ENCODE data around the gene SMIM9. TPM values are rescaled to one million over a fixed set of nuclear protein-coding genes. Genes with fewer than 3 reads are reported as not detected.

SMIM9 gene
- polyA plus RNA-seq, 1 experiment, result not detected

- POLR2A ChIA-PET, result no interaction called here
- CTCF ChIA-PET, result no interaction called here
- H3K9me3 ChIP-seq (ENCODE audit: control insufficient read depth, insufficient read depth, low read length), result no peaks in the 10 kb centered on the region
- H3K27me3 ChIP-seq (ENCODE audit: control insufficient read depth, insufficient read depth, low read length), result no peaks in the 10 kb centered on the region
- no peak for DNase-seq (ENCODE audit: low read depth, low spot score)
- H3K27ac ChIP-seq (ENCODE audit: low read depth, low read length), result no peak overlapping the region
- no peak overlapping the region for H3K4me3 ChIP-seq (ENCODE audit: low read depth, low read length)
- TF ChIP-seq CTCF (IDR thresholded peaks at IDR 0.05; ENCODE audit: low read depth, low read length), result no peak
These were observed 27.5 kb downstream of the SMIM9 start for GRCh38 chrX:154806837-154807501.

GRCh38 chrX:154805696-154806091 lies 28.8 kb downstream of the SMIM9 start:
- H3K27ac ChIP-seq (ENCODE audit: low read depth, low read length), result peak overlapping the region; percentile 47
- ChIA-PET CTCF (interaction anchor here (0.6 to 2.1 kb wide), 2 partner anchors 57 to 484 kb away, joined by 3 to 5 read pairs; no protein-coding TSS in a partner anchor), POLR2A (interaction anchor here (1.0 to 1.4 kb wide), 2 partner anchors 27 to 41 kb away, joined by 3 to 7 read pairs; no protein-coding TSS in a partner anchor)
- no peaks in the 10 kb centered on the region for H3K9me3 ChIP-seq (ENCODE audit: control insufficient read depth, insufficient read depth, low read length)
- TF ChIP-seq CTCF (IDR thresholded peaks at IDR 0.05; ENCODE audit: low read depth, low read length), result no peak
- no peak for DNase-seq (ENCODE audit: low read depth, low spot score)
- H3K4me3 ChIP-seq (ENCODE audit: low read depth, low read length), result peak overlapping the region; percentile 56
- H3K27me3 ChIP-seq (ENCODE audit: control insufficient read depth, insufficient read depth, low read length), result no peaks in the 10 kb centered on the region

- peak within 1 kb of the TSS; percentile 74 for H3K4me3 ChIP-seq (ENCODE audit: low read depth, low read length)
- peak within 1 kb of the TSS; percentile 47 for H3K27ac ChIP-seq (ENCODE audit: low read depth, low read length)
- H3K27me3 ChIP-seq (ENCODE audit: control insufficient read depth, insufficient read depth, low read length), result no peaks in the 10 kb centered on the region
- H3K9me3 ChIP-seq (ENCODE audit: control insufficient read depth, insufficient read depth, low read length), result no peaks in the 10 kb centered on the region
- CTCF ChIA-PET, result interaction anchor here (0.6 to 2.1 kb wide), 3 partner anchors 56 to 484 kb away, joined by 3 to 5 read pairs (median 3); no protein-coding TSS in a partner anchor
- POLR2A ChIA-PET, result interaction anchor here (1.0 to 1.4 kb wide), 2 partner anchors 26 to 41 kb away, joined by 3 to 7 read pairs; no protein-coding TSS in a partner anchor
- DNase-seq (ENCODE audit: low read depth, low spot score), result peak; percentile 18
- no peak for TF ChIP-seq CTCF (IDR thresholded peaks at IDR 0.05; ENCODE audit: low read depth, low read length)
These were observed 29.3 kb downstream of the SMIM9 start, which contains the start of gene MPP1 for GRCh38 chrX:154804957-154805695. MPP1 (minus strand) TSS chrX:154805485; CDS start chrX:154805373, 112 bp downstream.

GRCh38 chrX:154804261-154804956 lies 30.1 kb downstream of the SMIM9 start:
- H3K4me3 ChIP-seq (ENCODE audit: low read depth, low read length), result peak overlapping the region; percentile 74
- H3K9me3 ChIP-seq (ENCODE audit: control insufficient read depth, insufficient read depth, low read length), result no peaks in the 10 kb centered on the region
- H3K27ac ChIP-seq (ENCODE audit: low read depth, low read length), result no peak overlapping the region
- TF ChIP-seq CTCF (IDR thresholded peaks at IDR 0.05; ENCODE audit: low read depth, low read length), result no peak
- ChIA-PET CTCF (interaction anchor here (2.1 kb wide), 1 partner anchor 56 kb away, joined by 5 read pairs; no protein-coding TSS in a partner anchor), POLR2A (interaction anchor here (1.4 kb wide), 1 partner anchor 26 kb away, joined by 7 read pairs; no protein-coding TSS in a partner anchor)
- DNase-seq (ENCODE audit: low read depth, low spot score), result no peak
- no peaks in the 10 kb centered on the region for H3K27me3 ChIP-seq (ENCODE audit: control insufficient read depth, insufficient read depth, low read length)
